ENCODE measurements around the gene HCFC1R1.

Gene HCFC1R1

GRCh38 chr16:3027983-3028715 is 4.4 kb upstream of the HCFC1R1 start:
- no CpG with 5 or more reads among the region's 58 CpGs for WGBS, 2 donors (ENCODE audit: extremely low coverage in 2 of 2, insufficient read length in 2 of 2, insufficient replicate concordance in 1 of 2)
- peak; percentile 91 for DNase-seq (ENCODE audit: low spot score)
- Histone ChIP-seq H3K36me3 (replicated peaks in 1 of 2; ENCODE audit: control insufficient read depth in 2 of 2, insufficient read depth in 2 of 2, low read length in 2 of 2) (peaks cover 9 to 26% of the 10 kb centered on the region in 2 donors), H2BK5ac (ENCODE audit: low read length) (no peak overlapping the region), H2BK120ac (ENCODE audit: low read depth, low read length) (peak overlapping the region; percentile 2), H2AK5ac (ENCODE audit: low read depth, low read length) (peak overlapping the region; percentile 96), H3K9me3 (replicated peaks in 1 of 2; ENCODE audit: control insufficient read depth in 2 of 2, insufficient read depth in 1 of 2, low read depth in 1 of 2, low read length in 2 of 2) (no peaks in the 10 kb centered on the region), H3K27me3 (ENCODE audit: control insufficient read depth in 3 of 3, insufficient read depth in 3 of 3, low read depth in 1 of 3, low read length in 3 of 3) (peaks cover 0 to 11% (median 5%) of the 10 kb centered on the region in 3 experiments), H3K23ac (ENCODE audit: low read depth, low read length, poor library complexity) (peak overlapping the region; percentile 94), H3K18ac (ENCODE audit: low read length) (peak overlapping the region; percentile 68), H3K9ac (ENCODE audit: low read depth, low read length, poor library complexity) (peak overlapping the region; percentile 72), H3K27ac (replicated peaks; ENCODE audit: low read length) (no peak overlapping the region), H3K4me3 (ENCODE audit: low read length in 2 of 2) (peak overlapping the region in 1 of 2 donors; percentile 21), H4K8ac (ENCODE audit: low read depth, low read length) (peak overlapping the region; percentile 52), H4K91ac (ENCODE audit: low read depth, low read length, poor library complexity) (no peak overlapping the region), H3K4me1 (ENCODE audit: control insufficient read depth in 2 of 2, insufficient read depth in 1 of 2, low read depth in 1 of 2, low read length in 2 of 2) (peaks cover 8 to 11% of the 10 kb centered on the region in 2 donors), H3K79me1 (ENCODE audit: low read depth, low read length) (peaks cover under 1% of the 10 kb centered on the region), H2AFZ (ENCODE audit: low read length) (no peak overlapping the region), H2BK15ac (ENCODE audit: low read length) (peak overlapping the region; percentile 97), H3K4me2 (ENCODE audit: insufficient read depth, low read length, poor library complexity, severe bottlenecking) (peak overlapping the region; percentile 43), H3K4ac (ENCODE audit: low read length) (no peak overlapping the region), H2BK12ac (ENCODE audit: low read length) (no peak overlapping the region), H3K14ac (ENCODE audit: low read length) (no peak overlapping the region)

- Histone ChIP-seq H2BK15ac (ENCODE audit: low read length) (no peak overlapping the region), H2AFZ (ENCODE audit: low read length) (no peak overlapping the region), H2BK120ac (ENCODE audit: low read depth, low read length) (no peak overlapping the region), H3K4me3 (ENCODE audit: low read length in 2 of 2) (no peak overlapping the region), H3K23ac (ENCODE audit: low read depth, low read length, poor library complexity) (peak overlapping the region; percentile 82), H3K18ac (ENCODE audit: low read length) (no peak overlapping the region), H3K4me2 (ENCODE audit: insufficient read depth, low read length, poor library complexity, severe bottlenecking) (no peak overlapping the region), H3K27ac (replicated peaks; ENCODE audit: low read length) (no peak overlapping the region), H2AK5ac (ENCODE audit: low read depth, low read length) (no peak overlapping the region), H2BK5ac (ENCODE audit: low read length) (no peak overlapping the region), H3K9ac (ENCODE audit: low read depth, low read length, poor library complexity) (no peak overlapping the region), H4K8ac (ENCODE audit: low read depth, low read length) (no peak overlapping the region), H3K9me3 (replicated peaks in 1 of 2; ENCODE audit: control insufficient read depth in 2 of 2, insufficient read depth in 1 of 2, low read depth in 1 of 2, low read length in 2 of 2) (no peaks in the 10 kb centered on the region), H2BK12ac (ENCODE audit: low read length) (no peak overlapping the region), H4K91ac (ENCODE audit: low read depth, low read length, poor library complexity) (no peak overlapping the region), H3K79me1 (ENCODE audit: low read depth, low read length) (peaks cover 3% of the 10 kb centered on the region), H3K4me1 (ENCODE audit: control insufficient read depth in 2 of 2, insufficient read depth in 1 of 2, low read depth in 1 of 2, low read length in 2 of 2) (peaks cover 15 to 18% of the 10 kb centered on the region in 2 donors), H3K14ac (ENCODE audit: low read length) (no peak overlapping the region), H3K4ac (ENCODE audit: low read length) (no peak overlapping the region), H3K36me3 (replicated peaks in 1 of 2; ENCODE audit: control insufficient read depth in 2 of 2, insufficient read depth in 2 of 2, low read length in 2 of 2) (peaks cover 9 to 26% of the 10 kb centered on the region in 2 donors), H3K27me3 (ENCODE audit: control insufficient read depth in 3 of 3, insufficient read depth in 3 of 3, low read depth in 1 of 3, low read length in 3 of 3) (peaks cover 0 to 4% (median 4%) of the 10 kb centered on the region in 3 experiments)
- WGBS, 2 donors (ENCODE audit: extremely low coverage in 2 of 2, insufficient read length in 2 of 2, insufficient replicate concordance in 1 of 2) = no CpG with 5 or more reads among the region's 8 CpGs
- no peak for DNase-seq (ENCODE audit: low spot score)
These were observed 3.7 kb upstream of the HCFC1R1 start for GRCh38 chr16:3027489-3027795.

GRCh38 chr16:3026609-3027488 is 3.1 kb upstream of the HCFC1R1 start:
- Histone ChIP-seq H3K9ac (ENCODE audit: low read depth, low read length, poor library complexity) (no peak overlapping the region), H3K4me3 (ENCODE audit: low read length in 2 of 2) (no peak overlapping the region), H4K8ac (ENCODE audit: low read depth, low read length) (no peak overlapping the region), H2BK12ac (ENCODE audit: low read length) (no peak overlapping the region), H3K18ac (ENCODE audit: low read length) (no peak overlapping the region), H2AFZ (ENCODE audit: low read length) (no peak overlapping the region), H3K27me3 (ENCODE audit: control insufficient read depth in 3 of 3, insufficient read depth in 3 of 3, low read depth in 1 of 3, low read length in 3 of 3) (peaks cover 0 to 3% (median 0%) of the 10 kb centered on the region in 3 experiments), H3K14ac (ENCODE audit: low read length) (no peak overlapping the region), H2BK5ac (ENCODE audit: low read length) (no peak overlapping the region), H4K91ac (ENCODE audit: low read depth, low read length, poor library complexity) (no peak overlapping the region), H3K36me3 (replicated peaks in 1 of 2; ENCODE audit: control insufficient read depth in 2 of 2, insufficient read depth in 2 of 2, low read length in 2 of 2) (peaks cover 9 to 26% of the 10 kb centered on the region in 2 donors), H2BK15ac (ENCODE audit: low read length) (no peak overlapping the region), H3K4ac (ENCODE audit: low read length) (no peak overlapping the region), H3K79me1 (ENCODE audit: low read depth, low read length) (peaks cover 3% of the 10 kb centered on the region), H3K27ac (replicated peaks; ENCODE audit: low read length) (no peak overlapping the region), H3K4me1 (ENCODE audit: control insufficient read depth in 2 of 2, insufficient read depth in 1 of 2, low read depth in 1 of 2, low read length in 2 of 2) (peaks cover 19 to 22% of the 10 kb centered on the region in 2 donors), H3K9me3 (replicated peaks in 1 of 2; ENCODE audit: control insufficient read depth in 2 of 2, insufficient read depth in 1 of 2, low read depth in 1 of 2, low read length in 2 of 2) (no peaks in the 10 kb centered on the region), H2BK120ac (ENCODE audit: low read depth, low read length) (no peak overlapping the region), H3K23ac (ENCODE audit: low read depth, low read length, poor library complexity) (peak overlapping the region; percentile 82), H2AK5ac (ENCODE audit: low read depth, low read length) (no peak overlapping the region), H3K4me2 (ENCODE audit: insufficient read depth, low read length, poor library complexity, severe bottlenecking) (no peak overlapping the region)
- no peak for DNase-seq (ENCODE audit: low spot score)
- WGBS, 2 donors (ENCODE audit: extremely low coverage in 2 of 2, insufficient read length in 2 of 2, insufficient replicate concordance in 1 of 2) = no CpG with 5 or more reads among the region's 24 CpGs

DNA sequence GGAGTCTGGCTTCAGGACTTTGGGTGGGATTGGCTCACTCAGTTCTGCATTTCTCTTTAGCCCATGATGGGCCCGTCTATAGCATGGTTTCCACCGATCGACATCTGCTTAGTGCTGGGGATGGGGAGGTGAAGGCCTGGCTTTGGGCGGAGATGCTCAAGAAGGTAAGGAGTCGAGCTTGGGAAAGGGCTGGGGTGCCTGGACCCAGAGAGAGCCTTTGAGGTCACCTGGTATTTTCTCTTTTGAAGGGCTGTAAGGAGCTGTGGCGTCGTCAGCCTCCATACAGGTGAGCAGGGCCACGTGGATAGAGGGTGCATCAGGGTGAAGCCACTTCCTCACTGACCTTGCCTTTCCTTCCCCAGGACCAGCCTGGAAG is 2.2 kb upstream of the HCFC1R1 start:
- Histone ChIP-seq H3K4me1 (ENCODE audit: control insufficient read depth in 2 of 2, insufficient read depth in 1 of 2, low read depth in 1 of 2, low read length in 2 of 2) (peaks cover 23 to 27% of the 10 kb centered on the region in 2 donors), H2BK15ac (ENCODE audit: low read length) (no peak overlapping the region), H3K36me3 (replicated peaks in 1 of 2; ENCODE audit: control insufficient read depth in 2 of 2, insufficient read depth in 2 of 2, low read length in 2 of 2) (peaks cover 9 to 26% of the 10 kb centered on the region in 2 donors), H4K8ac (ENCODE audit: low read depth, low read length) (no peak overlapping the region), H3K14ac (ENCODE audit: low read length) (no peak overlapping the region), H3K9me3 (replicated peaks in 1 of 2; ENCODE audit: control insufficient read depth in 2 of 2, insufficient read depth in 1 of 2, low read depth in 1 of 2, low read length in 2 of 2) (no peaks in the 10 kb centered on the region), H2BK5ac (ENCODE audit: low read length) (no peak overlapping the region), H2AK5ac (ENCODE audit: low read depth, low read length) (no peak overlapping the region), H3K9ac (ENCODE audit: low read depth, low read length, poor library complexity) (no peak overlapping the region), H3K4me2 (ENCODE audit: insufficient read depth, low read length, poor library complexity, severe bottlenecking) (no peak overlapping the region), H2BK12ac (ENCODE audit: low read length) (no peak overlapping the region), H3K18ac (ENCODE audit: low read length) (no peak overlapping the region), H3K23ac (ENCODE audit: low read depth, low read length, poor library complexity) (no peak overlapping the region), H4K91ac (ENCODE audit: low read depth, low read length, poor library complexity) (no peak overlapping the region), H2BK120ac (ENCODE audit: low read depth, low read length) (no peak overlapping the region), H3K79me1 (ENCODE audit: low read depth, low read length) (peaks cover 3% of the 10 kb centered on the region), H3K4me3 (ENCODE audit: low read length in 2 of 2) (no peak overlapping the region), H3K4ac (ENCODE audit: low read length) (no peak overlapping the region), H2AFZ (ENCODE audit: low read length) (no peak overlapping the region), H3K27ac (replicated peaks; ENCODE audit: low read length) (no peak overlapping the region), H3K27me3 (ENCODE audit: control insufficient read depth in 3 of 3, insufficient read depth in 3 of 3, low read depth in 1 of 3, low read length in 3 of 3) (peaks cover 0 to 2% (median 0%) of the 10 kb centered on the region in 3 experiments)
- DNase-seq (ENCODE audit: low spot score) = no peak
- WGBS, 2 donors (ENCODE audit: extremely low coverage in 2 of 2, insufficient read length in 2 of 2, insufficient replicate concordance in 1 of 2) = no CpG with 5 or more reads among the region's 8 CpGs

Measured in neuronal stem cell (in vitro differentiated cells).